CD4-positive, alpha-beta T cell (primary cell): Measurements from ENCODE around the gene SP2. TPM values are rescaled to one million over a fixed set of nuclear protein-coding genes. Genes with fewer than 3 reads are reported as not detected.

Experiments
- ATAC-seq: fragments of 200-7000 bp; cut with Tn5 transposase; one replicate; pipeline ENCODE4 v1.10.0; 2022; ENCODE audit warnings: mild to moderate bottlenecking; ENCODE audit not compliant: poor library complexity
- CTCF ChIA-PET: fragments of 350-600 bp; sonication (Branson Sonifier 250); formaldehyde crosslinking; loops from one replicate; lab custom pipeline; 2021; ENCODE audit warnings: antibody characterized with exemption, inconsistent platforms; lab: Charles Lee
- POLR2A ChIA-PET: fragments of 350-600 bp; sonication (Branson Sonifier 250); formaldehyde crosslinking; loops from one replicate; lab custom pipeline; 2021; ENCODE audit warnings: antibody characterized with exemption, inconsistent platforms; lab: Charles Lee
- DNase-seq, 14 experiments: peaks; one replicate each; pipeline ENCODE4 v3.0.0-alpha.2; 2013 to 2020; ENCODE audit warnings: mixed read lengths in 2 of 14
- H3K27ac ChIP-seq, 2 donors: one replicate each; pipeline versions ENCODE4 v1.5.1 to v1.7.0; 2013; ENCODE audit warnings: low read length in 2 of 2, low read depth in 1 of 2, mild to moderate bottlenecking in 1 of 2
- H3K27me3 ChIP-seq, 2 experiments: 1 replicate in 1 of 2; 2 replicates in 1 of 2; pipeline versions ENCODE4 v1.6.1 to v1.7.0; 2013; ENCODE audit warnings: low read length in 2 of 2, control low read depth in 1 of 2, mild to moderate bottlenecking in 1 of 2, moderate library complexity in 1 of 2; ENCODE audit not compliant: insufficient read depth in 2 of 2, control insufficient read depth in 1 of 2
- H3K36me3 ChIP-seq: one replicate; pipeline ENCODE4 v1.6.1; 2013; ENCODE audit warnings: low read length, control low read depth; ENCODE audit not compliant: insufficient read depth
- H3K4me1 ChIP-seq: one replicate; pipeline ENCODE4 v1.6.1; 2013; ENCODE audit warnings: low read length, control low read depth; ENCODE audit not compliant: insufficient read depth
- H3K4me3 ChIP-seq: one replicate; pipeline ENCODE4 v1.5.1; 2013; ENCODE audit warnings: mild to moderate bottlenecking, low read length, moderate library complexity
- H3K9me3 ChIP-seq, 2 experiments: 1 replicate in 1 of 2; 2 replicates in 1 of 2; pipeline versions ENCODE4 v1.6.1 to v1.7.0; 2013; ENCODE audit warnings: low read length in 2 of 2, mild to moderate bottlenecking in 2 of 2, control low read depth in 1 of 2, moderate library complexity in 1 of 2; ENCODE audit not compliant: control insufficient read depth in 1 of 2, insufficient read depth in 1 of 2
- H3K27ac Mint-ChIP-seq: one replicate; pipeline ENCODE4 v1.8.0; 2020; ENCODE audit warnings: mixed read lengths
- H3K27me3 Mint-ChIP-seq: one replicate; pipeline ENCODE4 v1.8.0; 2021; ENCODE audit warnings: mixed read lengths
- H3K36me3 Mint-ChIP-seq: one replicate; pipeline ENCODE4 v1.8.0; 2021; ENCODE audit warnings: low read depth, mixed read lengths
- H3K4me1 Mint-ChIP-seq: one replicate; pipeline ENCODE4 v1.8.0; 2021; ENCODE audit warnings: low read depth, mixed read lengths
- H3K4me3 Mint-ChIP-seq: one replicate; pipeline ENCODE4 v1.8.0; 2020; ENCODE audit warnings: mild to moderate bottlenecking, mixed read lengths
- H3K9me3 Mint-ChIP-seq: one replicate; pipeline ENCODE4 v1.8.0; 2020; ENCODE audit warnings: mixed read lengths
- intact Hi-C, 2 experiments: fragments of 100-400 bp; cut with DNase I in 1 of 2; cut with micrococcal nuclease in 1 of 2; formaldehyde crosslinking; loops; one replicate each; pipeline versions ENCODE4 v1.15.1 to v1.9.0; 2023 to 2025; cut with DNase I, micrococcal nuclease
- total RNA-seq, 174 experiments: library from RNA in 2 of 174; stranded (reverse) in 2 of 174; gene quantifications; one replicate each; pipeline ENCODE4 v1.2.3 and lab custom pipeline; 2021 to 2026
- TF ChIP-seq, protein P1 (sequence below): fragments of 200-600 bp; IDR thresholded peaks from one replicate; pipeline ENCODE4 v1.8.0; 2022; ENCODE audit warnings: antibody characterized with exemption, mild to moderate bottlenecking

Gene SP2
- total RNA-seq, 2 experiments from 2014 or later = 19.9 to 21.5 TPM

DNA sequence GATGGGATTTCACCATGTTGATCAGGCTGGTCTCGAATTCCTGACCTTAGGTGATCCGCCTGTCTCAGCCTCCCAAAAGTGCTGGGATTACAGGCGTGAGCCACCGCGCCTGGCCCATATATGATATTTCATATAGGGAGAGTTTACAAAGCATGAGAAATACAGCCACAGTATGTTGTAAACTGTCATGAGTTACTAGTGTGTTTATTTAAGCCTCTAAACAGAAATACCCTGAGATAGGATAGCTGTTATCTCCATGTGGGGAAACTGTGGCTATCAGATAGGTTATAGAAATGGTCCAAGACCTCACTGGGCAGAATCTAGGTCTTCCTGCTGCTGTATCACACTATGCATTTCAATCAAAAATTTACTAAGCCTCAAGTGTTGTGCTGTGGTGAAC, 72.8 kb downstream of the SP2 start:
- POLR2A ChIA-PET = interaction anchor here (1.1 kb wide), 1 partner anchor 73 kb away, joined by 6 read pairs; no protein-coding TSS in a partner anchor
- Mint-ChIP-seq H3K27me3 (no peaks in the 10 kb centered on the region), H3K9me3 (no peaks in the 10 kb centered on the region)

DNA sequence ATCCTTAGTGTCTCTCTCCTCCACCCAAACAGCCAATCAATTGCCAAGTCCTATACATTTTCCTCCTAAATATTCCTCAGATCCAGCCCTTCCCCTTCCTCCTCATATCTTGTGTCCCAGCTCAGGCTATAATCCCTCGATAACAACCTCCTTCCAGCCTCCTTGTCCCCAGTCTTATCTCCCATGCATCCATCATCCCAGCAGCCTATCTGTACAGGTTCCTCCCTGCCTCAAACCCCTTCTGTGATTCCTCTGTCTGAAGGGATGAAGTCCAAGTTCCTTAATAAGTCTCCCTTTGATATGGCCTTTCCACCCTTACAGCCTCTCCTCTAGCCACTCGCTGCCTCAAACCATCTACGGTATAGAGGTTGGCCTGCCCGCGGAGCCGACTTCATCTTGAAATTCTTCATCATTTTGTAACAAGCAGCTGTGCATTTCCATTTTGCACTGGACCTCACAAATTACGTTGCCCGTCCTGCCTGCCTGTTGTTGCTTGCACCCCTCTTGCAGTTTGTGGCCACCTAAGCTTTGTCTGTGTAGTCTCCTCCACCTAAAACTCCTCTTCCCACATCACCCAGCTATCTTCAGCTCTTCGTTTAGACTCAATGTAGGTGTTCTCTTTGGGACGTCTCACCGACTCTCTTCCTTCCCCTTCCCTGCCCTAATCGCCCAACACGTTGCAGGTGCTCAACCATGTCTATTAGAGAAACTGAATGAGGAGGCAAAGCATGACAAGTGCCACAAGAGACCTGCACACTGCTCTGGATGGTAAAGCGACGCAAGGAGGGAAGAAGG, 74.1 kb downstream of the SP2 start:
- H3K36me3 ChIP-seq = peaks cover 16% of the 10 kb centered on the region
- DNase-seq (peak in 1 of 14 experiments; percentile 16), ATAC-seq (no peak)
- Mint-ChIP-seq H3K36me3 (peaks cover 26% of the 10 kb centered on the region), H3K27me3 (no peaks in the 10 kb centered on the region), H3K9me3 (no peaks in the 10 kb centered on the region), H3K27ac (peak overlapping the region; percentile 86), H3K4me3 (peak overlapping the region; percentile 99), H3K4me1 (peaks cover 26% of the 10 kb centered on the region)
- H3K4me3 ChIP-seq = peak overlapping the region; percentile 99
- H3K4me1 ChIP-seq = peaks cover 26% of the 10 kb centered on the region
- TF ChIP-seq, protein P1, sequence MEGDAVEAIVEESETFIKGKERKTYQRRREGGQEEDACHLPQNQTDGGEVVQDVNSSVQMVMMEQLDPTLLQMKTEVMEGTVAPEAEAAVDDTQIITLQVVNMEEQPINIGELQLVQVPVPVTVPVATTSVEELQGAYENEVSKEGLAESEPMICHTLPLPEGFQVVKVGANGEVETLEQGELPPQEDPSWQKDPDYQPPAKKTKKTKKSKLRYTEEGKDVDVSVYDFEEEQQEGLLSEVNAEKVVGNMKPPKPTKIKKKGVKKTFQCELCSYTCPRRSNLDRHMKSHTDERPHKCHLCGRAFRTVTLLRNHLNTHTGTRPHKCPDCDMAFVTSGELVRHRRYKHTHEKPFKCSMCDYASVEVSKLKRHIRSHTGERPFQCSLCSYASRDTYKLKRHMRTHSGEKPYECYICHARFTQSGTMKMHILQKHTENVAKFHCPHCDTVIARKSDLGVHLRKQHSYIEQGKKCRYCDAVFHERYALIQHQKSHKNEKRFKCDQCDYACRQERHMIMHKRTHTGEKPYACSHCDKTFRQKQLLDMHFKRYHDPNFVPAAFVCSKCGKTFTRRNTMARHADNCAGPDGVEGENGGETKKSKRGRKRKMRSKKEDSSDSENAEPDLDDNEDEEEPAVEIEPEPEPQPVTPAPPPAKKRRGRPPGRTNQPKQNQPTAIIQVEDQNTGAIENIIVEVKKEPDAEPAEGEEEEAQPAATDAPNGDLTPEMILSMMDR = no peak
- no peaks in the 10 kb centered on the region for H3K9me3 ChIP-seq
- H3K27me3 ChIP-seq = no peaks in the 10 kb centered on the region
- POLR2A ChIA-PET = interaction anchor here (1.0 to 2.6 kb wide), 15 partner anchors 11 to 320 kb away, joined by 3 to 56 read pairs (median 5); partner anchors contain the start of genes KPNB1, LRRC46, MRPL10 and NFE2L1
- intact Hi-C loops = loop anchor here (1.0 to 5.0 kb wide), 8 partner anchors 18 to 318 kb away; partner anchors contain the start of genes PNPO (in 2 of the 2), SCRN2 (in 1 of the 2) and SP2 (in 1 of the 2)
- CTCF ChIA-PET = interaction anchor here (0.7 to 3.8 kb wide), 17 partner anchors 11 to 141 kb away, joined by 3 to 70 read pairs (median 6); partner anchors contain the start of genes LRRC46, MRPL10, PNPO and SCRN2
- no peak overlapping the region for H3K27ac ChIP-seq

More for the DNA sequence above, 72.8 kb downstream of the SP2 start:
- intact Hi-C loops = loop anchor here in 1 of 2 experiments (1.0 kb wide), 1 partner anchor 17 kb away; no protein-coding TSS in a partner anchor
- ATAC-seq = no peak
- H3K27ac ChIP-seq = no peak overlapping the region
- H3K36me3 ChIP-seq = peaks cover 5% of the 10 kb centered on the region
- H3K27me3 ChIP-seq = no peaks in the 10 kb centered on the region
- CTCF ChIA-PET = interaction anchor here (3.8 kb wide), 1 partner anchor 20 kb away, joined by 70 read pairs; no protein-coding TSS in a partner anchor
- peaks cover 26% of the 10 kb centered on the region for H3K4me1 ChIP-seq
- H3K9me3 ChIP-seq = no peaks in the 10 kb centered on the region
- DNase-seq = no peak
- Mint-ChIP-seq H3K4me1 (peaks cover 26% of the 10 kb centered on the region), H3K4me3 (peak overlapping the region; percentile 42), H3K27ac (no peak overlapping the region), H3K36me3 (peaks cover 13% of the 10 kb centered on the region)
- no peak overlapping the region for H3K4me3 ChIP-seq
- TF ChIP-seq, protein P1 = no peak

DNA sequence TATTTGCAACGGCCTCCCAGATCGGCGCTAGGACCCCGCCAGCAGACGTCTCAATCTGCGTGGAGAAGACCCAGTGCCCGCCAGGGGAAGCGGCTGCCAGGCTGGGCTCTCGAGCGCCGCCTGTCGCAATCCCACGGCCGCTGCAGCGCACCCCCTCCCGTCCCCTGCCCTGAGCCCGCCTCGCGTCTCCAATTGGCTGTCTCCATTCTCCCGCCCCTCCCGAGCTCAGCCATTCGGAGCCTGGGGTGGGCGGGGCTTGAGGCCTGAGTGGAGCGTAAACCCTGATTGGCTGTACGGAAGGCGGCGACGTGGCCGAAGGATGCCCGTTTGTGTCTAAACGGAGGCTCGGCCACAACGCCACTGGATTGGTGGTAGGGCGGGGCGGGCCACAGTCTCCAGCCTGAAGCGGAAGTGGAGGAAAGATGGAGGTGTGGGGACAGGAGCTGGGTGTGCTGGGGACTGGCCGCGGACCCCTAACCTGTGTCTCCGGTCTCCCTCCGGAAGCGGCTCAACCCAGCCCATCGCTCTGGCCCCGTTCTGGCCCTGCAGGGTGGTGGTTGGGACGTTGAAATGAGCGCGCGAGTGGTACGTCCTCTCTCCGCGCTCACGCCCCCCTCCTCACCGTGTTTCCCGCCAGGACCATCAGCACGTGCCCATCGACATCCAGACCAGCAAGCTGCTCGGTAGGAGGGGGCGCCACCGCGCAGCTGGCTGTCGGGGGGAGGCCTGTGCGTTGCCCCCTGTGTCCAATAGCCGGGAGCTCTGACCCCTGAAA, 74.9 kb downstream of the SP2 start, which contains the start of gene CDK5RAP3:
Gene CDK5RAP3, plus strand, starts transcription at position 389 of the 775 bp plus-strand sequence. Its CDS starts 34 bp downstream, at position 423.
- Mint-ChIP-seq H3K27me3 (no peaks in the 10 kb centered on the region), H3K9me3 (no peaks in the 10 kb centered on the region), H3K4me1 (peaks cover 26% of the 10 kb centered on the region), H3K4me3 (peak within 1 kb of the TSS; percentile 99), H3K27ac (peak within 1 kb of the TSS; percentile 86), H3K36me3 (peaks cover 33% of the 10 kb centered on the region)
- no peaks in the 10 kb centered on the region for H3K27me3 ChIP-seq
- POLR2A ChIA-PET = interaction anchor here (0.9 to 2.6 kb wide), 19 partner anchors 11 to 321 kb away, joined by 3 to 56 read pairs (median 5); partner anchors contain the start of genes KPNB1, LRRC46, MRPL10 and NFE2L1
- peaks cover 26% of the 10 kb centered on the region for H3K4me1 ChIP-seq
- TF ChIP-seq, protein P1 = peak; percentile 92
- CTCF ChIA-PET = interaction anchor here (0.6 to 3.8 kb wide), 28 partner anchors 12 to 141 kb away, joined by 3 to 70 read pairs (median 4); partner anchors contain the start of genes LRRC46, MRPL10, PNPO and PRR15L
- H3K4me3 ChIP-seq = peak within 1 kb of the TSS; percentile 99
- DNase-seq (peak; percentile 95 to 99 (median 98)), ATAC-seq (peak; percentile 98)
- intact Hi-C loops = loop anchor here (1.0 to 5.0 kb wide), 8 partner anchors 22 to 319 kb away; partner anchors contain the start of genes PNPO (in 2 of the 2), SCRN2 (in 1 of the 2) and SP2 (in 1 of the 2)
- peaks cover 24% of the 10 kb centered on the region for H3K36me3 ChIP-seq
- H3K27ac ChIP-seq = peak within 1 kb of the TSS; percentile 32 to 72
- no peaks in the 10 kb centered on the region for H3K9me3 ChIP-seq
